GM19452 (cell line): ENCODE measurements around the gene LTO1.

Source experiments
- ATAC-seq: cut with Tn5 transposase; IDR thresholded peaks from one replicate; pipeline ENCODE4 v1.9.1; 2021; ENCODE audit not compliant: unreplicated experiment

The LTO1 gene, protein sequence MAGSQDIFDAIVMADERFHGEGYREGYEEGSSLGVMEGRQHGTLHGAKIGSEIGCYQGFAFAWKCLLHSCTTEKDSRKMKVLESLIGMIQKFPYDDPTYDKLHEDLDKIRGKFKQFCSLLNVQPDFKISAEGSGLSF

DNA sequence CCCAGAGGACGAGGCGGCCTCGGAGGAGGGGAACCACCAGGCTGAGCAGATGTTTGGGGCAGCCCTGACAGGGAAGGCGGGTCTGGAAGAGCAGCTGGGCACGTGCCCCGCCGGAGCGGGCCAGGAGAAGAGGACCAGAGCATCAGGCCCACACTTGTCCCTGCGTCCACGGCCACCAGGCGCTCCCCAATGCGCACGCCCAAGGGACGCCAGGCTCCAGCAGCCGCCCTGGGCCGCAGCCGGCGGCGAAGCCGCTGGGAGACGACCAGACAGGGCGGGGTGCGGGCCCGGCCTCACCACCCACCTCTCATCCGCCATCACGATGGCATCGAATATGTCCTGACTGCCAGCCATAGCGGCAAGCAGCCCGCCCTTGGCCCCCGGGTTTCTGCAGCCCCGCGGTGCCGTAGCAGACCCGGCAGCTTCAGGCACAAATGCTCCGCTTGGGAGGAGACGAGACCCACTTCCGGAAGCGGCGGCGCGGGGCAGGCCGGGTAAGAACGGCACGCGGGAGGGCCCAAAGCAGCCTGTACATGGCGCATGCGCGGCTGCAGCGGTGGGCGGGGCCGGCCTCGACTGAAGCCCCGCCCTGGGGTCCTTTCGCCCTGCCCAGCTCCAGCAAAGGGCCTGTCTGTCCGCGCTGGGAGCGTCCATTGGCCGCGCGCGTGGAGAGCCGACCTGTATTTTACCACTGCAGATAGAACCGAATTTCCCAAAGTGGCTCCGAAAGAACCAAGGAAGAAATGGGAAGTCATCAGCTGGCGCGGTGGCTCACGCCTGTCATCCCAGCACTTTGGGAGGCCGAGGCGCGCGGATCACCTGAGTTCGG lies at the start of gene LTO1:
Gene LTO1, minus strand, starts transcription at position 468 of the 829 bp plus-strand sequence. Its CDS starts 114 bp downstream, at position 354.
- ATAC-seq, result peak; percentile 78

DNA sequence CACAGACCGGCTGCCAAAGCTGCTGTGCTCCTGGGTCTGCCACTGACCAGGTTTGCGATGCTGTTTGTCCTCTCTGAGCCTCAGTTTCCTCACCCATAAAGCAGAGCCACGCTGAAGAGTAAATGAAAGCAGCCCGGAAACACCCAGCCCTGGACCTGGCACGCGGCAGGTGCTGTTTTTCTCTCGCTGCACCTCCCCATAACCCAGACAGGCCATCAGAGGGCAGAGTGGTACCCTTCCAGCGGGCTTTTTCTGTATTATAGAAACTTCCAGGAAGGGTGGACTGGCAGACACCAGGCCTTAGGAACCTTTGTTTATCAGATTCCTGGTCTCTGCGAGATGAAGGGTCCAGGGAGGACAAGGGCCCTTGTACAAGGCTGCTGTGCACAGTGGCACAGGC lies 46.6 kb upstream of the LTO1 start:
- no peak for ATAC-seq

DNA sequence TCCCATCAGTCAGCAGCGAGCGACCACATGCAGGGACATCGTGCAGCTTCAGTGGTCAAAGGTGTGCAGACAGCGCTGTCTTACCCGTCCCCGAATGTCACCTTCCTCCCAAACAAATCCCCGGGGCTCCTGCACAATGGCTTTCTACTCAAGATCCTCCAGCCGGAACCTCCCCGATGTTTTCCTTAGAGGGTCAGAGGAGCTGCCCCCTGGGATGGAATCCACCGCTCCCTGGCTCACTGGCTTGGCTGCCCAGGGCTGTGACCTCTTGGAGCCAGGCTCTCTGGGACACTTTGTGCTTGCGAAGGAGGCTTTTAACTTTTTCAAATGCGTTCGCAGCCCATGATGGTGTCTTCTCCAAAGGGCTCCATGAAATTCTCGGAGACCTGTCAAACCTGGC lies 46.0 kb upstream of the LTO1 start:
- no peak for ATAC-seq

DNA sequence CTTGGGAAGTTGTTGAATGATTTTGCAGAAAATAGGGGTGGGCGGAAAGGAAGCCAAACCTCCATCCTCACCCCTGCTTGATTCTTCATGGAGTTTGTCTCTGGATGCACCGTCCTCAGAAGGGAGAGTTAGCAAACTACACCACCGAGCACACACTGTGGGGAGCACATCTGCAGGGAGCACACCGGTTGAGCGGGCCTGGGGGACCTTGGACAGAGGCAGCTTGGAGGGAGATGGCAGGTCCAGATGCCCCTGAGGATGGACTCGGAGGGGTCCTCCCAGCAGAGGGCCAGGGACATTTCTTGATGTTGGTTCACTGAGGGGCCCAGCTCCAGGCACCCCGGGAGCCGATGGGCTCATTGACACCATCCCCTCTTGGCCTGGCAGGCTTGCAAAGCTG lies 43.8 kb upstream of the LTO1 start:
- ATAC-seq, result no peak

DNA sequence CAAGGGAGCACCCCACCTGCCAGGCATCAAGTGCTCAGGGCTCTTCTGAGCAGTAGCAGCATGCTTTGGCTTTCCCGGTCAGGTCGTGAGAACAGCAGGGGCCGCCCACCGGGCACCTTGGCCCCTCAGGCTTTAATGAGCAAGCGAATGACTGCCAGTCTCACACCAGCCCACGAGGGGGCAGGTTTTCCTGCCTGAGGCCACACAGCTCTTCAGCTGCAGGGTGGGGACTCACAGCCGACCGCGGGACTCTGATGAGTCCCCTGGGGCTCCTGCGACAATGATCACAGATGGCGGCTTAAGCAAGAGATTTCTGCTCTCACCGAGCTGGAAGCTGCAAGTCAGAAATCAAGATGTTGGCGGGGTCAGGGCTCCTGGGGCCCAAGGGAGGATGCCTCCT lies 43.0 kb upstream of the LTO1 start:
- ATAC-seq, result no peak

DNA sequence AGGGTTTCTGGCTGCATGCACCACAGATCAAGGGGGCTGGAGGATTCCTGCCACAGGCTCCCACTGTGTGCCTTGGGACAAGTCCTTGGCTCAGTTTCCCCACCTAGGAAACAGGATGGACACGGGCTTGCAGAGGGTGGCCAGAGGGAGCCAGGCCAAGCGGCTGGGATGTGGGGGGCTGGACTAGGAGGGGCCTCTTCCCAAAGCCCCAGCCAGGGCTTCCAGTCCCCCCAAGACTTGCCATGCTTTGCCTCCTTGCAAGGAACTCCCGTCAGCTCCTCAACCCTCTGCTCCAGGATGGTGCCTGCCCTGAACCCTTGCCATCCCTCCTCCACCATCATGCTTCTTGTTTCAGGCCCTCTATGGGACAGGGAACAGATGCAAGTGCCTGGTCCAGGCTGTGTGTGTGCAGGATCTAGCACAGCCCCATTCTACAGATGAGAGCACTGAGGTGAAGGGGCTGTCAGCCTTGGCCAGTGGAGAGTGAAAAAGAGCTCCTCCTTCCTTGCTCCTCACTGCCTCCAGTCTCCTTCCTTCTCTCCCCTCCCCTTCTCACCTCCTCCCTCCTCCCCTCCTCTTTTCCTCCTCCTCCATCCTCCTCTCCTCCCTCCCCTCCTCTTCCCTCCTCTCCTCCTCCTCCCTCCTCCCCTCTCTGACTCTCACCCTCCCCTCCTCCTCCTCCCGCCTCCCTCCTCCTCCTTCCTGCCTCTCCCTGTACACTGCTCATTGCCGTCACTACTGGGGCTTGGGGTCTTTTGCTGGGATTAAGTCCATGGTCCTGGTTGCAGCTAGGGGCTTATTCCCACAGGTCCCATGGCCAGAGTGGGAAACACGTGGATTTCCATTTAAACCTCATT lies 42.0 kb upstream of the LTO1 start:
- ATAC-seq, result no peak

DNA sequence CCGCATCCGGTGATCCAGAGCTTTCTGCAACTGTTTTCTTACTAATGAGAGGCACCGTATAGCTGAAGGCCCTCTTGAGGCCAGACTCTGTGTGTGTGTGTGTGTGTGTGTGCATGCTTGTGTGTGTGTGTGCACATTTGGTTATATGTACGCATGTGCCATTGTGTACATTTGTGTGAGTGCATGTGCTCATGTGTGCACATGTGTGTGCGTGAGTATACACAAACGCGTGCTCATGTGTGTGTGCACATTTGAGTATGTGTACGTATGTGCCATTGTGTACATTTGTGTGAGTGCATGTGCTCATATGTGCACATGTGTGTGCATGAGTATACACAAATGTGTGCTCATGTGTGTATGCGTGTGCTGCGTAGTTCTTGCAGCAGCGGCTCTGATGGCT lies 40.9 kb upstream of the LTO1 start:
- no peak for ATAC-seq

DNA sequence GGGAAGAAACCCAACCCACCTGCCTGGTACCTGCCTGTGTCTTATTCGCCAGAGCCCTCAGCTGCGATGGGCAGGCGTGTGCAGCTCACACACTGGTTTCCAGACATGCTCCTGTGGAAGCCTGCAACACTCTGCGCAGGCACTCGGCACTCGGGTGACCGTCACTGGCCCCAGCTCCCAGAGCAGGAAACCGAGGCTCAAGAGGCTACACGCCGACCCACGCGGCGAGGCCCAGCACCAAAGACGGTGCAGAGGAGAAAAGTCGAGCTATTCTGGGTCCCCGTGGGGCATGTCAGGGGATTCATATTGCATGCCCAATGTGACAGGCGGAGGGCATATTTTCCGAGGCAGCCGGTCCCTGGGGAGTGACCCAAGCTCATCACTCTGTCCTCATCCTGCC lies 40.3 kb upstream of the LTO1 start:
- no peak for ATAC-seq

DNA sequence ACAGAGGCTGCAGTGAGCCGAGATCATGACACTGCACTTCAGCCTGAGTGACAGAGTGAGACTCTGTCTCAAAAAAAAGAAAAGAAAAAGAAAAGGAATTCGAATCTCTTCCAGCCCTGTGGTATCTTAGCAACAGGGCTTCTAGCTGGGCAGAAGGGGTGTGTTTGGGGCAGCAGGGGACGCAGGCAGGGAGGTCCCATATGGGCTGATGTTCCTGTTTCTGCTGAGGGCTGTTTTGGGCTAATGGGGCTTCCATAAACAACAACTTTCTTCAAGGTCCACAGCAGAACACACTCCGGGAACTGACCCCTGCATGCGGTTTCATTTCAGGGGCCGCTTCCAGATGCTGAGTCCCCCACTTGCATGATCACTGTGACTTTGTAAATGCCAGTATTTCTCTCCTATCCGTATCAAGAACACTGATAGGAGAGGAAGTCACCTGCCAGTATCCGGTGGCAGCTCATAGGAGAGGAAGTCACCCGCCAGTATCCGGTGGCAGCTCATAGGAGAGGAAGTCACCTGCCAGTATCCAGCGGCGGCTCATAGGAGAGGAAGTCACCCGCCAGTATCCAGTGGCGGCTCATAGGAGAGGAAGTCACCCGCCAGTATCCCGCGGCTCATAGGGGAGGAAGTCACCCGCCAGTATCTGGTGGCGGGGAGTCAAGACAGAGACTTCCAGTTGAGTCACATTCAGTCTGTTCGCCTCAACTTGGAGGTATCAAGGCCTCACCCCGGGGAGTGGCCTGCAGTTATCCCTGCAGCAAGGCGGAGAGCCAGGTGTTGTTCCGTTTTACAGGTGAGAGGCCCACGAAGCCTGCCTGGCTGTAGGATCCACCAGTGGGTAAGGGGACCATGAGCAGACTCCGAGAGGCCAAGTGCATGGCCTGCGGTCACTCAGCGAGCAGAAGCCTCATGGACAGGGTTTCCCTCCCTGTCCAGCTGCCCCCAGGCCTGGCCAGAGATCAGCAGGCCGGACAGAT lies 37.0 kb upstream of the LTO1 start:
- ATAC-seq, result no peak

DNA sequence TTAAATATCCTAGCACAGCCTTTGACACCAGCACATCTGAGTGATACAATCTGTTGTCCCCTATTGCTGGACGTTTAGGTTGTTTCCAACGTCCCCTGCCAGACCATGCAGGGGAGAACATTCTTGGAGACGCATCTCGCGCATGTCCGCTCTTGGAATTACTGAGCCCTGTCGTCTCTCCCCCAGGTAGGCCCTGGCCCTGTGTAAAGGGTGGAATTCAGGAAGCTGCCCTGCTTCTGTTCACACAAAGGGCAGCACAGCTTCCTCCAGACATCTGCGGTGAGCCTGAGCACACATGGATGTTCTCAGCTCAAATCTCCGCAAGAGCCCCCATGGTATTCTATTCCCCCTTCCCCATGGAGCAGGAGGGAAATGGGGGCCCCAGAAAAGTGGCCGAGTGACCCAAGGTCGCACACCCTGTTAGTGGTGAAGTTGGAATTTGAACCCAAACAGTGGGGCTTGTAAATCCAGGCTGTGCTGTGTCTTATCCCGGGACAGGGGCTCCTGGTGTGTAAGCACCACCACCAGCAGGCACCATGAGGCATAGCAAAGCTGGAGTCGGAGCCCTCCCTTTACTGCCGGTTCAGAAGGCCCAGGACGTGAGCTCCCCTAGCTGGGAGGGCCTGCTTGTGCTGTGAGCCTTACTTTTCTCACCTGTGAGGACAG lies 33.7 kb upstream of the LTO1 start:
- no peak for ATAC-seq

DNA sequence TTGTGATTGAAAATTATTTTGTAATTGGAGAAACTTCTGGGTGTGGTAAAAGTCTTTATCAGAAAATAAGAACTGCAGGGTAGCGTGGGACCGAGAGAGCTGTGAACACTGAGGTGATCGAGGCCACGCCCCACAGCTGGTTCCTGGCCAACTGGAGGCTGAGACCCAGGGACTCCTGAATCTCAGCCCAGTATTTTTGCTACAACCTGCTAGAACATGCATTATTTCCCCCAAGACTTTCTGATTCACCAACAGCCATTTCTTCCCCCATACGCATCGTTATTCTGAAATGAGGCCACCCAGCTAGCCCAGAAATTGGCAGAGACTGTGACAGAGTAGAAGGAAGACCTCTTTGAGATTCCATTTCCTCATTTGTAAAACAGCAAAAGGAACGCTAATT lies 32.0 kb upstream of the LTO1 start:
- ATAC-seq, result no peak

DNA sequence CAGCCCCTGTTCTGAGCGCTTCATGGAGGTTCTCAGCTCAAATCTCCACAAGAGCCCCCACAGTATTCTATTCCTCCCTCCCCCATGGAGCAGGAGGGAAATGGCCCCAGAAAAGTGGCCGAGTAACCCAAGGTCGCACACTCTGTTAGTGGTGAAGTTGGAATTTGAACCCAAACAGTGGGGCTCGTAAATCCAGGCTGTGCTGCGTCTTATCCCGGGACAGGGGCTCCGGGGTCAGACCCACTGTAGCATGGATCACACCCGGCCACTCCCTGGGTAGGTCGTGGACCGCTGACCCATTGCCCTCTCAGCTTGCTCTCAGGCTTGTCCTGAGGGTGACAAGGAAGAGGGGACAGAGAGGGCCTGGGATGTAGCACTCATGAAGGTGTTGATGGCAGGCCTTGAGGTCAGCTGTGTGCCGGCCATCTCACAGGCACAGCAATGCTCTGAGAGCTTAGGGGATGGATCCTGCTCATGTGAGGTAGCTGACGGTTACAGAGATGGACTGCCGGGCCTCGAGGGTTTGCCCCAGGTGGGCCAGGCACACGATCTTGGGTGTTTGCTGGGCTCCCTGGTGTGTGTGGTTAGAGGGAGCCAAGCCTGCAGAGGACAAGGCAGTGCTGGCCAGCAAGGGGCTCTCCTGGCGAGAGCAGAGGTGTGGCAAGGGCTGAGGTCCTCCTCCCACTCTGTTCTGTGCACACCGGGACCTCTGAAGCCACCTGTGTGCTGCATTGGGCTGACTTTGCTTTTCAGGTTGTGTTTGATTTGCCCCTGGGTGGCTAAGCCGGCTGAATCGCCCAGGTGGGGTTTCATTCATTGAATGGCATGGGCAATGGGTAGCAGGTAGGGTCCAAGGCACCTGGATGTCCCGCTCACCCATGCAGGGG lies 31.0 kb upstream of the LTO1 start:
- ATAC-seq, result no peak

DNA sequence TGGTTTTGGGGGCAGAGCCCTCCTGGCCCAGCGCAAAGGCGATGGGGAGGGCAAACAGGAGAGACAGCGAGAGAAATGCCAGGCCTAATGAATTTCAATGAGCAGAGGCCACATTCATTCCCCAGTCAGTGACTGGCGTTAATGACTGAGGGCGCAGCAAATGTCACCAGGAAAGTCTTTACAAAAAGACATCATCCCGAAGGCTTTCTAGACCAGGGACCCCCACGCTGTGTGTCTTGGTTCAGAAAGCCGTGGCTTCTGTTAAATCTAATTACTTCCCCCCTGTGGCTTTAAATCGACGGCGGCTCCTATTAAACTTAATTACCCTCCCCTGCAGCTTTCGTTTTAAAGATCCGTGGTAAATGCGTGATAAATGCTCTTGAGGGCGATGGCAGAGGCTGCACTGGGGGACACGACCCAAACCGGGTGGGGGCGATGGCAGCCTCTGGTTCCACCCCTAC lies 30.2 kb upstream of the LTO1 start:
- no peak for ATAC-seq

DNA sequence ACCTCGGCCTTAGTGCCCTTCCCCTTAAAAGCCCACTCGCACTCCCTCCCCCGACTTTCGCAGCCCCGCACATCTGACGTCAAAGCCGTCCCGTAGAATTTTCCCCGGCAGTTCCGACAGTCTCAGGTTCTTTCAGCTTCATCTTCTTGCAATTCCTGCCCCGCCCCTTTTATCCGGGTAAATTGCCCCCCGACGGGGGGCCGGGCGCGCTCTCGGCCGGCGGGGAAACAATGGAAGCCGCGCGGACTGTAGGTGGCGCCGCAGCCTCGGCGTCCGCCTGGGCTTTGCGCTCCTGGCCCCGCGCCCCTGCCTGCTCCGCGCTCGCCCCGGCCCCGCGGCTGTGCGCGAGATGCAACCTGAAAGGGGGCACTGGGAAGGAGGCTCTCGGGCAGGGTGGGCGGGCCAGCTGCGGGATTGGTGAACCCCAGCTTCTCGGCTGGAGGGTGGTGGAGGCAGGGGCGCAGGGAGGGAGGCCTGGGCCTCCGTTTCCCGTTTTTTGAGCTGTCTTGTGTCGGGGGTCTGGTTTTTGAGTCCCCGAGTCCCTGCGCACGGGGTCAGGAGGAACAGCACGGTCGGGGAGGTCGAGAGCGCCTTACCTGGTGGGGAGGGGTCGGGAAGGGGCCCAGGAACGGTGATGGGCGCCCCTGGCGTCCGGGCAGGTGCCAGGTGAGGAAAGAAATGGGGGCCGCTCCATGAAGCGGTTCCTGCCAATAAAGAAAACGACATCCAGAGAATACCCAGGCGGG lies 29.5 kb upstream of the LTO1 start:
- ATAC-seq, result no peak

DNA sequence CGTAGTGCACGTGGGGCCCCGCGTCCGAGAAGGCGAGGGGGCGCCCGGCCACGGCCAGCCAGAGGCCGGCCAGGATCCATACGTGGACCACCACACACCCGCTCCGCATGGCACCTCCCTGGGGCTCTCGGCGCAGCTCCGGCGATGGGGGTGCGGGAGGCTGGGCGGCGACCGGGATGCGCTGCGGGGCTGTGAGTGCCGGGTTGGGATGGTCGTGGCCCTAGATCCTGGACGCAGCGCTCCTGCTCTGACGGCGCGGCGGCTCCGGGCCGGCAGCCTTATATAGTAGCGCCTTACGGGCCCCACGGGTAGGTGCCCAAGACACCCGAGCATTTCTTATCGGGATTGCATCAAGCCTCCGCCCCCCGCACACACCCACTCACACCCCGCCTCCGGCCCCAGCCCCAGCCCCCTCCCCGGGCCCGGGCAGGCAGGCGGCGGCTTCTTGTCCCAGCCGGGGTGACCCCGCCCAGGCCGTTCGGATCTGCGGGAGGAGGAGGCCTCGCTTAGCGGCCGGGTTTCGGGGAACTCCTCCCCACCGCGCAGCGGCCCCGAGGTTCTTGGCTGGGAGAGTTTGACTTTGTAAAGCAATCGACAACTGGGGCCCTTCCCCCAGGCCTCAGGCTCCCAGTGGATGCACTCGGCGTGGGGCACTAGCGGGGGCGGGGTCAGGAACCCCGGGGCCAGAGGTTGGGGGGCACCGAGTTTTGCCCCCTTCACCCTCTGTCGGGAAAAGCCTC lies 28.8 kb upstream of the LTO1 start, which contains the start of gene FGF19:
Gene FGF19, minus strand, starts transcription at position 255 of the 740 bp plus-strand sequence. Its CDS starts 146 bp downstream, at position 109.
- no peak for ATAC-seq

DNA sequence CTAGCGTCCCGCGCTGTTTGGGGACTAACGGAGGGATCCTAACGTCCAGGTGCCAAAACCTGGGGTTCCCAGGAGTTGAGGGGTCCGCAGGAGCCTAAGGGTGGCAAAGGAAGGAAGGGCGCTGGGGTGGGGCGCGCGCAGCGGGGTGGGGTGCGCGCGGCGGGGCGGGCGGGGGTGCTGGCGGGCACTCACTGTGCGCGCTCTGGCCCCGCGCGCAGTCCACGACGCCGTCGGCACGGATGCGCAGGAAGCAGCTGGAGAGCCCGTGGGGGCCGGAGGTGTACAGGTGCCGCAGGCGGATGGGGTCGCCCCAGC lies 28.3 kb upstream of the LTO1 start:
- ATAC-seq, result no peak

DNA sequence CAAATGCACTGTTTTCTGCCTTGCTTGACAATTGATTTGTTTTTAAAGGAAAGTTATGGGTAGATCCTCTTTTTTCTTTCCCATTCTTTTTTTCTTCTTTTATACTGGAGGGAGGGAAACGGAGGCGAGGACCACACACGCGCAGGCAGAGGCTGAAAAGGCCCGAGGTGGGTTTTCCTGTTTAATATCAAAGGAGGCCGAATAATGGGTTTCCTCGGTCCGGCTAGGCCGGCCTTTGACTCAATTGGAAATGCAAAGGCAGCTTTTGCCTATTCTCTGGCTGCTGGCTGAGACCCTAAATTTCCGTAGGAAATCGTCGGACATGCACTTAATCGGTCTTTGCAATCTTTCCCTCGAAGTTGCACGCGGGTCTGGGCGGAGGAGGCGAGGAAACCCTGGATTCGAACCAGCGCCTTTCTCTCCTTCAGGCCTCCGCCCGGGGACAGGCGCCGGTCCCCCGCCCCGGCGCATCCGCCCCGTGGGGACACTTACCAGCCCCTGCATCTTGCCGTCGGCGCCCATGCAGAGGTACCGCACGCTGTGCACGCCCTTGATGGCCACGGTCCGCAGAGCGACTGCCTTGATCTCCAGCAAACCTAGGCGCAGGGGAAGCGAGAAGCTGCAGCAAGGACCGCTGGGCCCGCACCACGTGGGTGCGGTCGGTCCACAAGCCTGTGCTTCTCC lies 27.8 kb upstream of the LTO1 start:
- no peak for ATAC-seq
